Measurements from ENCODE around the gene ZKSCAN3. TPM values are rescaled to one million over a fixed set of nuclear protein-coding genes. Genes with fewer than 3 reads are reported as not detected.
"Not testable (repeated sequence)": the region's sequence is repeated elsewhere in the genome, so short reads cannot be mapped to it uniquely, and the experiment has no call there.

The ZKSCAN3 gene
- total and polyA plus RNA-seq, 2 of the 8 experiments (the other 6 are each of a cell fraction or from before 2014, with no cell fraction given): 2.7 to 9.8 TPM

- H3K9ac ChIP-seq (replicated peaks in 1 of 4; ENCODE audit: extremely low read depth in 1 of 4, low read depth in 3 of 4, low read length in 3 of 4); H3K79me2 ChIP-seq (ENCODE audit: control insufficient read depth in 1 of 2, insufficient read depth in 2 of 2, low read length in 2 of 2); H3K4me1 ChIP-seq (replicated peaks in 1 of 4; ENCODE audit: control insufficient read depth in 3 of 4, insufficient read depth in 4 of 4, low read length in 3 of 4); H2AK5ac ChIP-seq (ENCODE audit: low read depth, low read length); H4K5ac ChIP-seq (ENCODE audit: insufficient read length, low read depth, low read length); H4K91ac ChIP-seq (replicated peaks; ENCODE audit: insufficient read length, low read length); H3K4ac ChIP-seq (replicated peaks; ENCODE audit: insufficient read length, low read depth, low read length); H4K8ac ChIP-seq (ENCODE audit: extremely low read depth, insufficient read depth, low read length); H2BK12ac ChIP-seq (ENCODE audit: low read depth, low read length); DNase-seq (ENCODE audit: low read depth in 1 of 2, low spot score in 2 of 2); H3K36me3 ChIP-seq (ENCODE audit: control insufficient read depth in 2 of 4, insufficient read depth in 4 of 4, low read length in 3 of 4); H3K4me3 ChIP-seq (ENCODE audit: extremely low read depth in 1 of 4, insufficient read depth in 2 of 4, low read depth in 3 of 4, low read length in 4 of 4); H3K23ac ChIP-seq (ENCODE audit: insufficient read length); CTCF ChIA-PET (ENCODE audit: partially characterized antibody); H3K14ac ChIP-seq (ENCODE audit: insufficient read length); H2BK5ac ChIP-seq (ENCODE audit: low read depth, low read length); H2AFZ ChIP-seq (ENCODE audit: low read length); H3K79me1 ChIP-seq (ENCODE audit: low read depth, low read length); H2BK120ac ChIP-seq (replicated peaks; ENCODE audit: low read depth, low read length); H2BK15ac ChIP-seq (ENCODE audit: low read length); H3K18ac ChIP-seq (ENCODE audit: extremely low read depth, low read length); H2BK20ac ChIP-seq (ENCODE audit: low read length); H3K9me3 ChIP-seq (ENCODE audit: insufficient read depth in 2 of 2, low read depth in 1 of 2, low read length in 1 of 2); H3K27me3 ChIP-seq (replicated peaks in 1 of 4; ENCODE audit: control insufficient read depth in 3 of 4, extremely low read depth in 1 of 4, insufficient read depth in 3 of 4, low read length in 3 of 4); H3K27ac ChIP-seq (ENCODE audit: low read depth, low read length); H3K56ac ChIP-seq (replicated peaks; ENCODE audit: insufficient read length, low read depth, low read length); H3K4me2 ChIP-seq (ENCODE audit: insufficient read depth in 1 of 2, low read depth in 2 of 2, low read length in 2 of 2); H4K20me1 ChIP-seq (replicated peaks in 1 of 2; ENCODE audit: control insufficient read depth in 1 of 2, insufficient read depth in 2 of 2, low read length in 2 of 2); H3K23me2 ChIP-seq (ENCODE audit: low read depth, low read length); FAIRE-seq: not testable (repeated sequence)
- WGBS, 2 experiments (ENCODE audit: extremely low coverage in 1 of 2, insufficient coverage in 1 of 2, insufficient read length in 1 of 2, insufficient replicate concordance in 2 of 2, low coverage in 1 of 2, low lambda C conversion rate in 2 of 2, missing lambda C conversion rate in 1 of 2): 76% methylated on average over 5 of the region's 5 CpGs; no CpG with 5 or more reads in 1 of the 2 experiments
- POLR2A ChIA-PET (ENCODE audit: partially characterized antibody): interaction anchor here (1.2 kb wide), 1 partner anchor 15 kb away, joined by 3 read pairs; no protein-coding TSS in a partner anchor
Measured at GRCh38 chr6:28403923-28404322, 54.2 kb downstream of the ZKSCAN3 start.

All from H1 (cell line).